ENCODE measurements around the gene ARNT2. TPM values are rescaled to one million over a fixed set of nuclear protein-coding genes. Genes with fewer than 3 reads are reported as not detected.

ARNT2 gene
- total and polyA plus RNA-seq, 8 donors: 0.58 to 27.4 (median 1.6) TPM

DNA sequence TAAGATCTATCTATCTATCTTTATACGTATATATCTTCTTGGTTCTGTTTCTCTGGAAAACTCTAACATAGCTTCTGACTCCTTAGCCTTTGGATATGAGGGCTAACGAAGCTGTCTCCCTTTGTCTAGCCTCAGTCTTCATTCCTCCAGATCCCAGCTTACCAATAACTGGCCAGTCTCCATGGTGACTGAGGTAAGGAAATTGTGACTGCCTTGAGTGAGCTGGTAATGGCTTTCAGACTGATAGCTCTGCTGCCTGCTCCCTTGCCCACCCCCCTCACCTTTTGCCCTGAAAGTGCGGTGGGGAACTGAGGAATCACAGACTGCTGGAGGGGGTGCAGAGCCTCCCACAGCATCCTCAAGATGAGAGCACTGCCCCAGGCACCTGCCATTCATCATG lies 225.2 kb downstream of the ARNT2 start:
- no peaks in the 10 kb centered on the region for H3K4me1 ChIP-seq
- H3K27me3 ChIP-seq: no peaks in the 10 kb centered on the region
- H3K4me3 ChIP-seq: no peak overlapping the region
- no peaks in the 10 kb centered on the region for H3K36me3 ChIP-seq
- no peak for DNase-seq
- H3K27ac ChIP-seq: no peak overlapping the region
- intact Hi-C loops (cut with DNase I; ENCODE audit: low total_unique reads): no loop called here
- no peak for TF ChIP-seq POLR2AphosphoS5 (IDR thresholded peaks at IDR 0.05)
- TF ChIP-seq, protein P1, sequence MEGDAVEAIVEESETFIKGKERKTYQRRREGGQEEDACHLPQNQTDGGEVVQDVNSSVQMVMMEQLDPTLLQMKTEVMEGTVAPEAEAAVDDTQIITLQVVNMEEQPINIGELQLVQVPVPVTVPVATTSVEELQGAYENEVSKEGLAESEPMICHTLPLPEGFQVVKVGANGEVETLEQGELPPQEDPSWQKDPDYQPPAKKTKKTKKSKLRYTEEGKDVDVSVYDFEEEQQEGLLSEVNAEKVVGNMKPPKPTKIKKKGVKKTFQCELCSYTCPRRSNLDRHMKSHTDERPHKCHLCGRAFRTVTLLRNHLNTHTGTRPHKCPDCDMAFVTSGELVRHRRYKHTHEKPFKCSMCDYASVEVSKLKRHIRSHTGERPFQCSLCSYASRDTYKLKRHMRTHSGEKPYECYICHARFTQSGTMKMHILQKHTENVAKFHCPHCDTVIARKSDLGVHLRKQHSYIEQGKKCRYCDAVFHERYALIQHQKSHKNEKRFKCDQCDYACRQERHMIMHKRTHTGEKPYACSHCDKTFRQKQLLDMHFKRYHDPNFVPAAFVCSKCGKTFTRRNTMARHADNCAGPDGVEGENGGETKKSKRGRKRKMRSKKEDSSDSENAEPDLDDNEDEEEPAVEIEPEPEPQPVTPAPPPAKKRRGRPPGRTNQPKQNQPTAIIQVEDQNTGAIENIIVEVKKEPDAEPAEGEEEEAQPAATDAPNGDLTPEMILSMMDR (IDR thresholded peaks at IDR 0.05): no peak
- no peaks in the 10 kb centered on the region for H3K9me3 ChIP-seq
- 81 to 95% (median 86%) methylated on average over 3 of the region's 3 CpGs for WGBS, 5 donors

DNA sequence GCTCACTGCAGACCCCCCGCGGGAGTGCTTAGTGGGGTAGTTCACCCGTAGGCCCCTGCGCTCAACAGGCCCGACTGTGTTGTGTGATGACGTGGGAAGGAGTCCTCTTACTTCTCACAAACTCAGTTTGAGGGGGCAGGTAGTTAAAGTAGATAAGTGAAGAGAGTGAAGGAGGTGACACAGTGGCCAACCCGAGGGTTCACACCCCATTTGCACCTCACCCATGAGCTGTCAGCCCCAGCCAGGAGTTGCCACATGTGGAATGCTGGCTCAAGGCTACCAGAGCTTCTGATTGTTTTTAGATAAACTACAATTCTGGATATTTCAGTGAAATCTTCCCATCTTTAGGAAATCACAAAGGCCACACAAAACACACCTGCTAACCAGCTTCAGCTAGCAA lies 226.8 kb downstream of the ARNT2 start:
- TF ChIP-seq, protein P1 (IDR thresholded peaks at IDR 0.05): no peak
- no peak for TF ChIP-seq POLR2A (IDR thresholded peaks at IDR 0.05)
- no peak for TF ChIP-seq EP300 (IDR thresholded peaks at IDR 0.05)
- no peak for TF ChIP-seq POLR2AphosphoS5 (IDR thresholded peaks at IDR 0.05)
- 89 to 94% (median 91%) methylated on average over 7 of the region's 7 CpGs for WGBS, 5 donors
- Histone ChIP-seq H3K9me3 (no peaks in the 10 kb centered on the region), H3K36me3 (no peaks in the 10 kb centered on the region), H3K27me3 (no peaks in the 10 kb centered on the region), H3K27ac (no peak overlapping the region), H3K4me1 (no peaks in the 10 kb centered on the region), H3K4me3 (no peak overlapping the region)
- intact Hi-C loops (cut with DNase I; ENCODE audit: low total_unique reads): no loop called here
- no peak for DNase-seq

DNA sequence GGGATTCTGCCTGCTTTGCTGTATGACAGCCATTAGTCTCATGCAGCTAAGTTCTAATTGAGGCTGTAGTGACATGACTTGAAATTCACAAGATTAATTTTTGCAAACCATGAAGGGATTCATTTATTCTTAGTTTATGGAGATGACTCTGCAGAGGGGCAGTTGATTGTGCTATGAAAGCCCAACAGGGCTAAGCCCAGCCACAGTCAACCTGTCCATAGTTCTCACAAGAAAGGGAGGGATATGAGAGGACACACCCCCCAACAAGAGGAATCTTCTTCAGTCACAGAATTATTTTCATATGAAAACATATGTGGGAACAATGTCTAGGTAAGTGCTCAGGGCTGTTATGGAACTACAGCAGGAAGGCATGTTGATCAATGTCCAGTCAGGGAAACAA lies 229.0 kb downstream of the ARNT2 start:
- peaks cover 0 to 3% (median 0%) of the 10 kb centered on the region in 4 donors for H3K4me1 ChIP-seq
- TF ChIP-seq, protein P1 (IDR thresholded peaks at IDR 0.05): no peak
- TF ChIP-seq EP300 (IDR thresholded peaks at IDR 0.05) (no peak), POLR2A (IDR thresholded peaks at IDR 0.05) (no peak), POLR2AphosphoS5 (IDR thresholded peaks at IDR 0.05) (no peak)
- DNase-seq: no peak
- no peaks in the 10 kb centered on the region for H3K36me3 ChIP-seq
- no peak overlapping the region for H3K27ac ChIP-seq
- no peak overlapping the region for H3K4me3 ChIP-seq
- intact Hi-C loops (cut with DNase I; ENCODE audit: low total_unique reads): no loop called here
- H3K9me3 ChIP-seq: no peaks in the 10 kb centered on the region
- H3K27me3 ChIP-seq: no peaks in the 10 kb centered on the region

DNA sequence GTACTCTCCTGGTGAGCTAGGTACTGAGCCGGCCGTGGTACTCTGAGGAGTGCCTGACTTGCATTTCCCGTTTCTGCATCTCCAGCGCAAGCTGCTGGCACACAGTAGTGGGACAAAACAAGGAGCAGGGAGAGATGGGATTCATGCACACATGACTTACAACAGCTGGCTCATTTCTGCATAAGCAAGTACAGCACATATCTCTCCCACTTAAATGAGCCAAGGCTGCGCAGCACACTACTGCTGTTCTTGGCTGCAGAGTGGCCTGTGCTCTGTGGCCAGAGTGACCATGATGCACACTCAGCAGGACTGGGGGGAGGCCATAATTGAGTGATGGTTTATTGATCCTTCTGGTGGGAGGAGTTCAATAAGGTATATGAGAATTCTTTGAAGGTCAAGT lies 231.8 kb downstream of the ARNT2 start:
- 68 to 80% (median 76%) methylated on average over 5 of the region's 5 CpGs for WGBS, 5 donors
- TF ChIP-seq POLR2A (IDR thresholded peaks at IDR 0.05) (no peak), EP300 (IDR thresholded peaks at IDR 0.05) (no peak), POLR2AphosphoS5 (IDR thresholded peaks at IDR 0.05) (no peak)
- TF ChIP-seq, protein P1 (IDR thresholded peaks at IDR 0.05): no peak
- Histone ChIP-seq H3K4me3 (no peak overlapping the region), H3K27me3 (no peaks in the 10 kb centered on the region), H3K27ac (no peak overlapping the region), H3K4me1 (peaks cover 0 to 3% (median 0%) of the 10 kb centered on the region in 4 donors), H3K9me3 (peaks cover 0 to 6% (median 3%) of the 10 kb centered on the region in 4 donors), H3K36me3 (no peaks in the 10 kb centered on the region)
- intact Hi-C loops (cut with DNase I; ENCODE audit: low total_unique reads): no loop called here
- DNase-seq: peak in 1 of 2 donors; percentile 71
